ENCODE results near the gene SORBS1.

The SORBS1 gene

DNA sequence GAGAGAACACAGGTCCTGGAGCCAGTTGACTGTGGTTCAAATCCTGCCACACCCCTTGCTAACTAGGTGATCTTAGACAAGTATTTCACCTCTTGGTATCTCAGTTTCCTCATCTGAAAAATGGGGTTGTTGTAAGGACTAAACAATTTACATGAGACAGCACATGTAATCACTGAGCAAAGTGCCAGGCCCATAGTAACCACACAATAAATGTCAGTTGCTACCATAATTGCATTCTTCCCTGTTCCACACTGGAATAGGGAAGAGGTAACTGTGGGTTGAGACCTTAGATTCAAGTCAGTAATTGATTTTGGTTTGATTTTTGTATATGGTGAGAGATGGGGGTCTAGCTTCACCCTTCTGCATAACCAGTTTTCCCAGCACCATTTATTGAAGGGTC is 179.0 kb downstream of the SORBS1 start:
- Histone ChIP-seq H3F3A (ENCODE audit: insufficient read depth, low read length) (no peaks in the 10 kb centered on the region), H2AFZ (ENCODE audit: low read length) (no peak overlapping the region), H3K4me2 (ENCODE audit: low read depth, low read length) (no peak overlapping the region), H3K9me2 (replicated peaks; ENCODE audit: insufficient read depth, low read length) (no peaks in the 10 kb centered on the region), H4K20me1 (ENCODE audit: insufficient read depth, low read length) (no peaks in the 10 kb centered on the region), H3K79me2 (ENCODE audit: low read length) (no peaks in the 10 kb centered on the region), H3K4me3 (ENCODE audit: low read length) (no peak overlapping the region), H3K4me1 (ENCODE audit: low read length) (no peaks in the 10 kb centered on the region), H3K27me3 (replicated peaks; ENCODE audit: insufficient read depth, low read length) (no peaks in the 10 kb centered on the region), H3K36me3 (replicated peaks; ENCODE audit: insufficient read depth, low read length) (no peaks in the 10 kb centered on the region), H3K9ac (ENCODE audit: low read length) (no peak overlapping the region), H3K9me3 (replicated peaks; ENCODE audit: insufficient read depth, low read length) (no peaks in the 10 kb centered on the region), H3K27ac (ENCODE audit: low read length) (no peak overlapping the region)
- no peak for DNase-seq
- TF ChIP-seq EZH2 (optimal IDR thresholded peaks at IDR 0.05; ENCODE audit: low read depth, low read length) (no peak), EZH2phosphoT487 (IDR thresholded peaks at IDR 0.05; ENCODE audit: low read length) (no peak), CTCF (IDR thresholded peaks at IDR 0.05; ENCODE audit: low read length) (no peak)

GRCh38 chr10:95377950-95378349 is 183.2 kb downstream of the SORBS1 start:
- Histone ChIP-seq H2AFZ (ENCODE audit: low read length) (no peak overlapping the region), H3K4me1 (ENCODE audit: low read length) (no peaks in the 10 kb centered on the region), H3K4me2 (ENCODE audit: low read depth, low read length) (no peak overlapping the region), H3K9me3 (replicated peaks; ENCODE audit: insufficient read depth, low read length) (no peaks in the 10 kb centered on the region), H3K27me3 (replicated peaks; ENCODE audit: insufficient read depth, low read length) (no peaks in the 10 kb centered on the region), H4K20me1 (ENCODE audit: insufficient read depth, low read length) (no peaks in the 10 kb centered on the region), H3F3A (ENCODE audit: insufficient read depth, low read length) (no peaks in the 10 kb centered on the region), H3K36me3 (replicated peaks; ENCODE audit: insufficient read depth, low read length) (no peaks in the 10 kb centered on the region), H3K79me2 (ENCODE audit: low read length) (no peaks in the 10 kb centered on the region), H3K4me3 (ENCODE audit: low read length) (no peak overlapping the region), H3K27ac (ENCODE audit: low read length) (no peak overlapping the region), H3K9me2 (replicated peaks; ENCODE audit: insufficient read depth, low read length) (no peaks in the 10 kb centered on the region), H3K9ac (ENCODE audit: low read length) (no peak overlapping the region)
- TF ChIP-seq EZH2 (optimal IDR thresholded peaks at IDR 0.05; ENCODE audit: low read depth, low read length) (no peak), EZH2phosphoT487 (IDR thresholded peaks at IDR 0.05; ENCODE audit: low read length) (no peak), CTCF (IDR thresholded peaks at IDR 0.05; ENCODE audit: low read length) (no peak)
- no peak for DNase-seq

DNA sequence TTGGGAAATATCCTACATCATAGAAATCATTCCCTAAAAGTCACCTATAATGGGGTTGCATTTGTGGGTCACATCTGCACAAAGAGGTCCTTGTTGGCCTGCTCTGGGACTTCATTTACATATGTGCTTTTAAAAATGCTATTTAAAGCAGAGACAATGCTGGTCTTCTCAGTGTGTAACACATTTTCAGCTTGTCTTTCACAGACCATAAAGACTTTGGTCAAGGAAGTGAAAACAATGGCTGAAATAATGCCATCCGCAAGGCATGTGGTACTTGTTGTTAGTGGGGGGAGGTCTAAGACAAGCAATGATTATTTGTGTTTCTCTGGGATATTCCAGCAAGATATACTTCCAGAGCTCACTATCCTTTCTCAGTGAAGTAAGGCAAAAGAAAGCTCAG is 185.8 kb downstream of the SORBS1 start:
- TF ChIP-seq CTCF (IDR thresholded peaks at IDR 0.05; ENCODE audit: low read length) (no peak), EZH2phosphoT487 (IDR thresholded peaks at IDR 0.05; ENCODE audit: low read length) (no peak), EZH2 (optimal IDR thresholded peaks at IDR 0.05; ENCODE audit: low read depth, low read length) (no peak)
- H3K27ac ChIP-seq (ENCODE audit: low read length) = no peak overlapping the region
- H2AFZ ChIP-seq (ENCODE audit: low read length) = no peak overlapping the region
- no peak overlapping the region for H3K9ac ChIP-seq (ENCODE audit: low read length)
- no peaks in the 10 kb centered on the region for H3K4me1 ChIP-seq (ENCODE audit: low read length)
- no peaks in the 10 kb centered on the region for H3K9me2 ChIP-seq (replicated peaks; ENCODE audit: insufficient read depth, low read length)
- no peaks in the 10 kb centered on the region for H4K20me1 ChIP-seq (ENCODE audit: insufficient read depth, low read length)
- H3K9me3 ChIP-seq (replicated peaks; ENCODE audit: insufficient read depth, low read length) = no peaks in the 10 kb centered on the region
- H3K4me2 ChIP-seq (ENCODE audit: low read depth, low read length) = no peak overlapping the region
- no peaks in the 10 kb centered on the region for H3K27me3 ChIP-seq (replicated peaks; ENCODE audit: insufficient read depth, low read length)
- no peaks in the 10 kb centered on the region for H3K79me2 ChIP-seq (ENCODE audit: low read length)
- no peak for DNase-seq
- H3F3A ChIP-seq (ENCODE audit: insufficient read depth, low read length) = no peaks in the 10 kb centered on the region
- H3K4me3 ChIP-seq (ENCODE audit: low read length) = no peak overlapping the region
- H3K36me3 ChIP-seq (replicated peaks; ENCODE audit: insufficient read depth, low read length) = no peaks in the 10 kb centered on the region
